Measurements from ENCODE around the gene ADCY1. TPM values are rescaled to one million over a fixed set of nuclear protein-coding genes. Genes with fewer than 3 reads are reported as not detected.
A peak's percentile ranks its signal among the peaks of the same experiment; 100 is the strongest.
"Not testable (repeated sequence)": the region's sequence is repeated elsewhere in the genome, so short reads cannot be mapped to it uniquely, and the experiment has no call there.

Gene ADCY1
- total and polyA plus RNA-seq, 3 experiments from 2014 or later, result 0.79 to 1.3 TPM; not detected in 1

GRCh38 chr7:45716380-45717203 is 142.4 kb downstream of the ADCY1 start:
- Mint-ChIP-seq H3K4me1 (peaks cover 0 to 2% (median 2%) of the 10 kb centered on the region in 3 donors), H3K27me3 (peaks cover 1 to 14% of the 10 kb centered on the region in 2 donors), H3K4me3 (no peak overlapping the region), H3K27ac (no peak overlapping the region), H3K36me3 (no peaks in the 10 kb centered on the region), H3K9me3 (no peaks in the 10 kb centered on the region)
- H3K9me3 ChIP-seq (ENCODE audit: low read length), result no peaks in the 10 kb centered on the region
- H3K27ac ChIP-seq (ENCODE audit: low read depth, low read length), result no peak overlapping the region
- no peak for DNase-seq
- CTCF ChIA-PET, result no interaction called here
- H3K27me3 ChIP-seq (ENCODE audit: insufficient read depth, low read length, poor library complexity, severe bottlenecking), result no peaks in the 10 kb centered on the region
- POLR2A ChIA-PET, result no interaction called here
- no peak overlapping the region for H3K4me3 ChIP-seq (ENCODE audit: low read length)
- H3K4me1 ChIP-seq (ENCODE audit: insufficient read depth, low read length), result no peaks in the 10 kb centered on the region
- H3K36me3 ChIP-seq (ENCODE audit: insufficient read depth, low read length), result no peaks in the 10 kb centered on the region

- Histone ChIP-seq H3K4me1 (ENCODE audit: insufficient read depth, low read length) (no peaks in the 10 kb centered on the region), H3K27ac (ENCODE audit: low read depth, low read length) (no peak overlapping the region), H3K27me3 (ENCODE audit: insufficient read depth, low read length, poor library complexity, severe bottlenecking) (no peaks in the 10 kb centered on the region), H3K9me3 (ENCODE audit: low read length) (no peaks in the 10 kb centered on the region), H3K4me3 (ENCODE audit: low read length) (no peak overlapping the region), H3K36me3 (ENCODE audit: insufficient read depth, low read length) (no peaks in the 10 kb centered on the region)
- Mint-ChIP-seq H3K27ac (peak overlapping the region in 1 of 8 donors; percentile 50), H3K9me3 (no peaks in the 10 kb centered on the region), H3K27me3 (peaks cover 1 to 9% of the 10 kb centered on the region in 2 donors), H3K36me3 (peaks cover 0 to 4% (median 3%) of the 10 kb centered on the region in 3 donors), H3K4me3 (no peak overlapping the region), H3K4me1 (peaks cover 0 to 2% (median 2%) of the 10 kb centered on the region in 3 donors)
- no peak for DNase-seq
- POLR2A ChIA-PET, result no interaction called here
- CTCF ChIA-PET, result no interaction called here
Measured at GRCh38 chr7:45717537-45718235, 143.5 kb downstream of the ADCY1 start.

GRCh38 chr7:45718464-45719330 is 144.5 kb downstream of the ADCY1 start:
- Mint-ChIP-seq H3K4me1 (peaks cover 0 to 2% (median 2%) of the 10 kb centered on the region in 3 donors), H3K9me3 (no peaks in the 10 kb centered on the region)
- POLR2A ChIA-PET, result no interaction called here

GRCh38 chr7:45720989-45721388 is 146.8 kb downstream of the ADCY1 start:
- Mint-ChIP-seq H3K4me1 (peaks cover 0 to 2% (median 2%) of the 10 kb centered on the region in 3 donors), H3K9me3 (no peaks in the 10 kb centered on the region), H3K27me3 (peaks cover 0 to 1% of the 10 kb centered on the region in 2 donors), H3K27ac (peak overlapping the region in 1 of 8 donors; percentile 29), H3K36me3 (peaks cover 10 to 34% (median 19%) of the 10 kb centered on the region in 3 donors), H3K4me3 (no peak overlapping the region)
- Histone ChIP-seq H3K9me3 (ENCODE audit: low read length) (no peaks in the 10 kb centered on the region), H3K4me3 (ENCODE audit: low read length) (no peak overlapping the region), H3K27ac (ENCODE audit: low read depth, low read length) (no peak overlapping the region), H3K27me3 (ENCODE audit: insufficient read depth, low read length, poor library complexity, severe bottlenecking) (no peaks in the 10 kb centered on the region), H3K36me3 (ENCODE audit: insufficient read depth, low read length) (peaks cover 8% of the 10 kb centered on the region), H3K4me1 (ENCODE audit: insufficient read depth, low read length) (no peaks in the 10 kb centered on the region)
- no peak for DNase-seq
- POLR2A ChIA-PET, result no interaction called here
- CTCF ChIA-PET, result no interaction called here

More at GRCh38 chr7:45718464-45719330, 144.5 kb downstream of the ADCY1 start:
- Mint-ChIP-seq H3K4me3 (peak overlapping the region in 1 of 7 donors; percentile 66), H3K27ac (peak overlapping the region in 1 of 8 donors; percentile 67), H3K36me3 (peaks cover 1 to 12% (median 7%) of the 10 kb centered on the region in 3 donors), H3K27me3 (peaks cover 0 to 1% of the 10 kb centered on the region in 2 donors)
- Histone ChIP-seq H3K4me1 (ENCODE audit: insufficient read depth, low read length) (no peaks in the 10 kb centered on the region), H3K9me3 (ENCODE audit: low read length) (no peaks in the 10 kb centered on the region), H3K27me3 (ENCODE audit: insufficient read depth, low read length, poor library complexity, severe bottlenecking) (no peaks in the 10 kb centered on the region), H3K27ac (ENCODE audit: low read depth, low read length) (no peak overlapping the region), H3K36me3 (ENCODE audit: insufficient read depth, low read length) (no peaks in the 10 kb centered on the region), H3K4me3 (ENCODE audit: low read length) (no peak overlapping the region)
- CTCF ChIA-PET, result no interaction called here
- DNase-seq, result no peak

GRCh38 chr7:45721686-45722598 is 147.8 kb downstream of the ADCY1 start:
- no peaks in the 10 kb centered on the region for H3K9me3 ChIP-seq (ENCODE audit: low read length)
- Mint-ChIP-seq H3K4me1 (peaks cover 0 to 2% (median 2%) of the 10 kb centered on the region in 3 donors), H3K27ac (peak overlapping the region in 2 of 8 donors; percentile 44 to 58), H3K9me3 (no peaks in the 10 kb centered on the region), H3K4me3 (no peak overlapping the region), H3K27me3 (peaks cover 0 to 1% of the 10 kb centered on the region in 2 donors), H3K36me3 (peaks cover 17 to 42% (median 23%) of the 10 kb centered on the region in 3 donors)
- H3K4me3 ChIP-seq (ENCODE audit: low read length), result no peak overlapping the region
- no peak overlapping the region for H3K27ac ChIP-seq (ENCODE audit: low read depth, low read length)
- POLR2A ChIA-PET, result no interaction called here
- no peaks in the 10 kb centered on the region for H3K4me1 ChIP-seq (ENCODE audit: insufficient read depth, low read length)
- CTCF ChIA-PET, result no interaction called here
- H3K27me3 ChIP-seq (ENCODE audit: insufficient read depth, low read length, poor library complexity, severe bottlenecking), result no peaks in the 10 kb centered on the region
- no peak for DNase-seq
- peaks cover 9% of the 10 kb centered on the region for H3K36me3 ChIP-seq (ENCODE audit: insufficient read depth, low read length)

GRCh38 chr7:45725231-45725630 is 151.1 kb downstream of the ADCY1 start:
- H3K4me3 Mint-ChIP-seq; H3K27me3 ChIP-seq (ENCODE audit: insufficient read depth, low read length, poor library complexity, severe bottlenecking); POLR2A ChIA-PET; H3K4me1 Mint-ChIP-seq; H3K9me3 Mint-ChIP-seq; H3K4me1 ChIP-seq (ENCODE audit: insufficient read depth, low read length); CTCF ChIA-PET; H3K4me3 ChIP-seq (ENCODE audit: low read length); DNase-seq; H3K27ac ChIP-seq (ENCODE audit: low read depth, low read length); H3K9me3 ChIP-seq (ENCODE audit: low read length); H3K27me3 Mint-ChIP-seq: not testable (repeated sequence)
- Mint-ChIP-seq H3K36me3 (peaks cover 25 to 61% (median 32%) of the 10 kb centered on the region in 3 donors), H3K27ac (peak overlapping the region in 2 of 8 donors; percentile 17 to 21)
- H3K36me3 ChIP-seq (ENCODE audit: insufficient read depth, low read length), result peaks cover 16% of the 10 kb centered on the region

- Mint-ChIP-seq H3K4me1 (no peaks in the 10 kb centered on the region), H3K4me3 (no peak overlapping the region), H3K27ac (no peak overlapping the region), H3K27me3 (peaks cover 0 to 1% of the 10 kb centered on the region in 2 donors), H3K9me3 (peaks cover 0 to 6% (median 0%) of the 10 kb centered on the region in 5 donors), H3K36me3 (peaks cover 25 to 64% (median 34%) of the 10 kb centered on the region in 3 donors)
- Histone ChIP-seq H3K36me3 (ENCODE audit: insufficient read depth, low read length) (peaks cover 16% of the 10 kb centered on the region), H3K27ac (ENCODE audit: low read depth, low read length) (no peak overlapping the region), H3K9me3 (ENCODE audit: low read length) (no peaks in the 10 kb centered on the region), H3K27me3 (ENCODE audit: insufficient read depth, low read length, poor library complexity, severe bottlenecking) (no peaks in the 10 kb centered on the region), H3K4me3 (ENCODE audit: low read length) (no peak overlapping the region), H3K4me1 (ENCODE audit: insufficient read depth, low read length) (no peaks in the 10 kb centered on the region)
- CTCF ChIA-PET, result no interaction called here
- DNase-seq, result no peak
- POLR2A ChIA-PET, result no interaction called here
Measured at GRCh38 chr7:45726883-45727282, 152.7 kb downstream of the ADCY1 start.

All from CD8-positive, alpha-beta memory T cell (primary cell).